ENCODE results near the gene TREM1.

TREM1 gene

GRCh38 chr6:41277605-41278004 is 8.9 kb downstream of the TREM1 start:
- Histone ChIP-seq H3K27me3 (ENCODE audit: insufficient read depth, low read length, poor library complexity, severe bottlenecking) (no peaks in the 10 kb centered on the region), H3F3A (ENCODE audit: low read depth) (no peaks in the 10 kb centered on the region), H3K9me2 (replicated peaks; ENCODE audit: low read depth, low read length) (no peaks in the 10 kb centered on the region), H2AFZ (ENCODE audit: low read length) (no peak overlapping the region), H3K4me3 (ENCODE audit: low read length, poor library complexity, severe bottlenecking) (no peak overlapping the region), H3K36me3 (ENCODE audit: insufficient read depth, low read length) (no peaks in the 10 kb centered on the region), H4K20me1 (ENCODE audit: insufficient read depth, low read length, poor library complexity, severe bottlenecking) (no peaks in the 10 kb centered on the region), H3K9me3 (ENCODE audit: insufficient read depth, low read depth, low read length) (no peaks in the 10 kb centered on the region), H3K4me1 (ENCODE audit: insufficient read depth, low read length, poor library complexity, severe bottlenecking) (peaks cover 8% of the 10 kb centered on the region), H3K9ac (ENCODE audit: low read depth, low read length, poor library complexity, severe bottlenecking) (no peak overlapping the region), H3K4me2 (ENCODE audit: low read depth, low read length, poor library complexity, severe bottlenecking) (no peak overlapping the region), H3K79me2 (ENCODE audit: insufficient read depth, low read length) (no peaks in the 10 kb centered on the region)
- no peak for TF ChIP-seq EZH2phosphoT487 (IDR thresholded peaks at IDR 0.05; ENCODE audit: borderline replicate concordance)

- Histone ChIP-seq H3K4me2 (ENCODE audit: low read depth, low read length, poor library complexity, severe bottlenecking) (no peak overlapping the region), H4K20me1 (ENCODE audit: insufficient read depth, low read length, poor library complexity, severe bottlenecking) (no peaks in the 10 kb centered on the region), H3K9me3 (ENCODE audit: insufficient read depth, low read depth, low read length) (no peaks in the 10 kb centered on the region), H3K9me2 (replicated peaks; ENCODE audit: low read depth, low read length) (no peaks in the 10 kb centered on the region), H3K79me2 (ENCODE audit: insufficient read depth, low read length) (no peaks in the 10 kb centered on the region), H3K27me3 (ENCODE audit: insufficient read depth, low read length, poor library complexity, severe bottlenecking) (no peaks in the 10 kb centered on the region), H3F3A (ENCODE audit: low read depth) (no peaks in the 10 kb centered on the region), H3K9ac (ENCODE audit: low read depth, low read length, poor library complexity, severe bottlenecking) (no peak overlapping the region), H2AFZ (ENCODE audit: low read length) (no peak overlapping the region), H3K36me3 (ENCODE audit: insufficient read depth, low read length) (no peaks in the 10 kb centered on the region), H3K4me3 (ENCODE audit: low read length, poor library complexity, severe bottlenecking) (no peak overlapping the region), H3K4me1 (ENCODE audit: insufficient read depth, low read length, poor library complexity, severe bottlenecking) (peaks cover 8% of the 10 kb centered on the region)
- TF ChIP-seq EZH2phosphoT487 (IDR thresholded peaks at IDR 0.05; ENCODE audit: borderline replicate concordance) (no peak), CTCF (conservative IDR thresholded peaks at IDR 0.05; ENCODE audit: low read length) (no peak)
Measured at GRCh38 chr6:41275489-41275888, 11.0 kb downstream of the TREM1 start.

GRCh38 chr6:41274256-41274655 is 12.2 kb downstream of the TREM1 start:
- Histone ChIP-seq H3K9ac (ENCODE audit: low read depth, low read length, poor library complexity, severe bottlenecking) (no peak overlapping the region), H3K9me3 (ENCODE audit: insufficient read depth, low read depth, low read length) (no peaks in the 10 kb centered on the region), H3K36me3 (ENCODE audit: insufficient read depth, low read length) (no peaks in the 10 kb centered on the region), H3K9me2 (replicated peaks; ENCODE audit: low read depth, low read length) (no peaks in the 10 kb centered on the region), H3K27me3 (ENCODE audit: insufficient read depth, low read length, poor library complexity, severe bottlenecking) (no peaks in the 10 kb centered on the region), H3K79me2 (ENCODE audit: insufficient read depth, low read length) (no peaks in the 10 kb centered on the region), H3K4me2 (ENCODE audit: low read depth, low read length, poor library complexity, severe bottlenecking) (no peak overlapping the region), H4K20me1 (ENCODE audit: insufficient read depth, low read length, poor library complexity, severe bottlenecking) (no peaks in the 10 kb centered on the region), H2AFZ (ENCODE audit: low read length) (no peak overlapping the region), H3K4me3 (ENCODE audit: low read length, poor library complexity, severe bottlenecking) (no peak overlapping the region), H3K4me1 (ENCODE audit: insufficient read depth, low read length, poor library complexity, severe bottlenecking) (peaks cover 7% of the 10 kb centered on the region), H3F3A (ENCODE audit: low read depth) (no peaks in the 10 kb centered on the region)
- no peak for TF ChIP-seq CTCF (conservative IDR thresholded peaks at IDR 0.05; ENCODE audit: low read length)
- TF ChIP-seq EZH2phosphoT487 (IDR thresholded peaks at IDR 0.05; ENCODE audit: borderline replicate concordance) = no peak

GRCh38 chr6:41273714-41274113 is 12.8 kb downstream of the TREM1 start:
- H4K20me1 ChIP-seq (ENCODE audit: insufficient read depth, low read length, poor library complexity, severe bottlenecking) = no peaks in the 10 kb centered on the region
- H3K79me2 ChIP-seq (ENCODE audit: insufficient read depth, low read length) = no peaks in the 10 kb centered on the region
- H3K4me1 ChIP-seq (ENCODE audit: insufficient read depth, low read length, poor library complexity, severe bottlenecking) = peaks cover 2% of the 10 kb centered on the region
- H3K27me3 ChIP-seq (ENCODE audit: insufficient read depth, low read length, poor library complexity, severe bottlenecking) = no peaks in the 10 kb centered on the region
- H2AFZ ChIP-seq (ENCODE audit: low read length) = no peak overlapping the region
- no peak overlapping the region for H3K4me2 ChIP-seq (ENCODE audit: low read depth, low read length, poor library complexity, severe bottlenecking)
- H3K9me2 ChIP-seq (replicated peaks; ENCODE audit: low read depth, low read length) = no peaks in the 10 kb centered on the region
- H3K9ac ChIP-seq (ENCODE audit: low read depth, low read length, poor library complexity, severe bottlenecking) = no peak overlapping the region
- no peaks in the 10 kb centered on the region for H3K36me3 ChIP-seq (ENCODE audit: insufficient read depth, low read length)
- TF ChIP-seq EZH2phosphoT487 (IDR thresholded peaks at IDR 0.05; ENCODE audit: borderline replicate concordance) (no peak), CTCF (conservative IDR thresholded peaks at IDR 0.05; ENCODE audit: low read length) (no peak)
- no peaks in the 10 kb centered on the region for H3K9me3 ChIP-seq (ENCODE audit: insufficient read depth, low read depth, low read length)
- H3F3A ChIP-seq (ENCODE audit: low read depth) = no peaks in the 10 kb centered on the region
- no peak overlapping the region for H3K4me3 ChIP-seq (ENCODE audit: low read length, poor library complexity, severe bottlenecking)

Data from Loucy (cell line).